ENCODE measurements around the gene ZIM2. TPM values are rescaled to one million over a fixed set of nuclear protein-coding genes. Genes with fewer than 3 reads are reported as not detected.

Gene ZIM2
- total and polyA plus RNA-seq, 2 donors (not counting 1 experiment from before 2014, with no cell fraction given) = not detected

DNA sequence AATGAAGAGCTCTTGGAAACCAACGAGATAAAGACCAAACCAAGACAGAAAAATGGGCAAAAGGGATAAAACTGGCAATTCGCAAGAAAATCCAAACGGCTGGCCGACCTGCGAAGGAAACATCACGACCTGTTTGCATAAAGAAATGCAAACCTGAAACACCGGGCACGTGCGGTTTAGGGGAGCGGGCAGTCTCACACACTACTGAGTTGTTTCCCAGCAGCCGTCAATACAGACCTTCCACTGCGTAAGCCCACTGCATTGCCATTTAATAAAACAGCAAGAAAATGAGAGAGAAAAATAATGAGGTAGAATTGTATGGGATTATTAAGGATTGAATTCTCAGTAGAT, 642 bp upstream of the ZIM2 start:
- H3K4me1 Mint-ChIP-seq = no peaks in the 10 kb centered on the region
- peaks cover 0 to 44% (median 17%) of the 10 kb centered on the region in 3 donors for H3K9me3 ChIP-seq (ENCODE audit: control extremely low read depth in 1 of 3, control insufficient read depth in 2 of 3, insufficient read depth in 1 of 3, low read length in 2 of 3)
- CTCF ChIA-PET = no interaction called here
- H2AFZ ChIP-seq (ENCODE audit: insufficient read depth, low read depth, low read length, poor library complexity, severe bottlenecking) = no peak overlapping the region
- H3K27ac Mint-ChIP-seq = no peak overlapping the region
- H3K9ac ChIP-seq (ENCODE audit: low read length) = no peak overlapping the region
- H3K36me3 ChIP-seq (replicated peaks in 1 of 2; ENCODE audit: control extremely low read depth in 1 of 2, control insufficient read depth in 1 of 2, extremely low read depth in 1 of 2, insufficient read depth in 2 of 2, low read length in 1 of 2) = no peaks in the 10 kb centered on the region
- H3K27me3 Mint-ChIP-seq = peaks cover 13% of the 10 kb centered on the region
- DNase-seq = no peak
- H3K4me3 Mint-ChIP-seq = no peak overlapping the region
- peaks cover 6% of the 10 kb centered on the region for H3K9me3 Mint-ChIP-seq (ENCODE audit: insufficient read depth)
- TF ChIP-seq, protein P1, sequence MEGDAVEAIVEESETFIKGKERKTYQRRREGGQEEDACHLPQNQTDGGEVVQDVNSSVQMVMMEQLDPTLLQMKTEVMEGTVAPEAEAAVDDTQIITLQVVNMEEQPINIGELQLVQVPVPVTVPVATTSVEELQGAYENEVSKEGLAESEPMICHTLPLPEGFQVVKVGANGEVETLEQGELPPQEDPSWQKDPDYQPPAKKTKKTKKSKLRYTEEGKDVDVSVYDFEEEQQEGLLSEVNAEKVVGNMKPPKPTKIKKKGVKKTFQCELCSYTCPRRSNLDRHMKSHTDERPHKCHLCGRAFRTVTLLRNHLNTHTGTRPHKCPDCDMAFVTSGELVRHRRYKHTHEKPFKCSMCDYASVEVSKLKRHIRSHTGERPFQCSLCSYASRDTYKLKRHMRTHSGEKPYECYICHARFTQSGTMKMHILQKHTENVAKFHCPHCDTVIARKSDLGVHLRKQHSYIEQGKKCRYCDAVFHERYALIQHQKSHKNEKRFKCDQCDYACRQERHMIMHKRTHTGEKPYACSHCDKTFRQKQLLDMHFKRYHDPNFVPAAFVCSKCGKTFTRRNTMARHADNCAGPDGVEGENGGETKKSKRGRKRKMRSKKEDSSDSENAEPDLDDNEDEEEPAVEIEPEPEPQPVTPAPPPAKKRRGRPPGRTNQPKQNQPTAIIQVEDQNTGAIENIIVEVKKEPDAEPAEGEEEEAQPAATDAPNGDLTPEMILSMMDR (IDR thresholded peaks at IDR 0.05) = no peak
- no peak for TF ChIP-seq EZH2 (IDR thresholded peaks at IDR 0.05; ENCODE audit: borderline replicate concordance, insufficient read depth, low read depth, low read length, poor library complexity, severe bottlenecking)
- H3K4me1 ChIP-seq (ENCODE audit: control insufficient read depth in 2 of 2, insufficient read depth in 2 of 2, low read length in 2 of 2) = peaks cover 0 to 10% of the 10 kb centered on the region in 2 donors
- no peak overlapping the region for H3K27ac ChIP-seq (ENCODE audit: low read length in 2 of 2)
- no peak overlapping the region for H3K4me2 ChIP-seq (replicated peaks; ENCODE audit: low read depth, low read length, poor library complexity, severe bottlenecking)
- H3K4me3 ChIP-seq (ENCODE audit: control extremely low read depth in 1 of 5, extremely low read depth in 1 of 5, insufficient read depth in 1 of 5, low read depth in 2 of 5, low read length in 4 of 5) = no peak overlapping the region
- peaks cover 0 to 37% (median 6%) of the 10 kb centered on the region in 4 experiments for H3K27me3 ChIP-seq (replicated peaks in 1 of 4; ENCODE audit: control extremely low read depth in 1 of 4, control insufficient read depth in 3 of 4, insufficient read depth in 4 of 4, low read length in 3 of 4)
- no peaks in the 10 kb centered on the region for H4K20me1 ChIP-seq (ENCODE audit: control insufficient read depth, insufficient read depth, low read length, poor library complexity, severe bottlenecking)
- intact Hi-C loops (cut with micrococcal nuclease) = no loop called here
- WGBS (ENCODE audit: insufficient coverage) = 64% methylated on average over 10 of the region's 12 CpGs
- POLR2A ChIA-PET = no interaction called here
- no peak for ATAC-seq (ENCODE audit: low read depth)
- no peaks in the 10 kb centered on the region for H3K79me2 ChIP-seq (ENCODE audit: control insufficient read depth, insufficient read depth, low read length)

DNA sequence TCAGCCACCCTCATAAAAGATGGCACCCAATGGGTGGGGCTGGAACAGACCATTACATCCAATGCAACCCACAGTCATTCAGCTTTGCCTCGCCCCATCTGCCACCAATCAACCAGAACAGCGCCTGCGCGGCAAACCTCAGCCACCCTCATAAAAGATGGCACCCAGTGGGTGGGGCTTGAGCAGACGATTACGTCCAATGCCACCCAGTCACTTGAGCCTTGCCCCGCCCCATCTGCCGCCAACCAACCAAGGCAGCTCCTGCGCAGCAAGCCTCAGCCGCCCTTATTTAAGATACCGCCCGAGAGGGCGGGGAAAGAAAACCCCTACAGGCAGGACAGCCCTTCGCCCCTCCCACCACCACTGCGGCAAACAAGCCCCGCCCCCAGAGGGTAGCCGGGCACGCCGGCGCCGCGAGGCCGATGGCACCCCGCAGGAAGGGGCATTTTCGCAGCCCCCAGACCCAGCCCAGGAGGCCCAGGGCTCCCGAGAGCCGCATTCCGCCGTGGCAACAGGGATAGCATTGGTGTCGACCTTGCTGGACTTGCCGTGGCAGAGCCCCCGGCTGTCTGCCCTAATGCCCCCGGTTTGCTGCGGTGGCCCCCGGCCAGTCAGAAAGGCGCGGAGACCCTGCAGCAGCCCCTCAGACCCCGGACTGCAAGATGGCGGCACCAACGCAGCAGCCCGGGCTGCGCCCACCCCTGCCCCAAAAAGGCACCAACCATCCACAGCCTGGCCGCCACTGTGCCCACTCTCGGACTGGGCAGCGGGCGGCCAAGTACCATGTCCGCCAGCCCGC, 675 bp downstream of the ZIM2 start:
- peaks cover 17% of the 10 kb centered on the region for H3K27me3 Mint-ChIP-seq
- no peak for DNase-seq

More for the DNA sequence above, 675 bp downstream of the ZIM2 start:
- peaks cover 0 to 10% of the 10 kb centered on the region in 2 donors for H3K4me1 ChIP-seq (ENCODE audit: control insufficient read depth in 2 of 2, insufficient read depth in 2 of 2, low read length in 2 of 2)
- peaks cover 0 to 37% (median 6%) of the 10 kb centered on the region in 4 experiments for H3K27me3 ChIP-seq (replicated peaks in 1 of 4; ENCODE audit: control extremely low read depth in 1 of 4, control insufficient read depth in 3 of 4, insufficient read depth in 4 of 4, low read length in 3 of 4)
- POLR2A ChIA-PET = no interaction called here
- H3K36me3 ChIP-seq (replicated peaks in 1 of 2; ENCODE audit: control extremely low read depth in 1 of 2, control insufficient read depth in 1 of 2, extremely low read depth in 1 of 2, insufficient read depth in 2 of 2, low read length in 1 of 2) = no peaks in the 10 kb centered on the region
- CTCF ChIA-PET = no interaction called here
- peaks cover 0 to 46% (median 17%) of the 10 kb centered on the region in 3 donors for H3K9me3 ChIP-seq (ENCODE audit: control extremely low read depth in 1 of 3, control insufficient read depth in 2 of 3, insufficient read depth in 1 of 3, low read length in 2 of 3)
- TF ChIP-seq EZH2 (IDR thresholded peaks at IDR 0.05; ENCODE audit: borderline replicate concordance, insufficient read depth, low read depth, low read length, poor library complexity, severe bottlenecking) = no peak
- TF ChIP-seq, protein P1 (IDR thresholded peaks at IDR 0.05) = no peak
- no peak overlapping the region for H3K27ac ChIP-seq (ENCODE audit: low read length in 2 of 2)
- no peaks in the 10 kb centered on the region for H3K4me1 Mint-ChIP-seq
- no peaks in the 10 kb centered on the region for H3K79me2 ChIP-seq (ENCODE audit: control insufficient read depth, insufficient read depth, low read length)
- H3K27ac Mint-ChIP-seq = no peak overlapping the region
- WGBS (ENCODE audit: insufficient coverage) = 53% methylated on average over 47 of the region's 48 CpGs
- H3K4me2 ChIP-seq (replicated peaks; ENCODE audit: low read depth, low read length, poor library complexity, severe bottlenecking) = no peak overlapping the region
- no peak overlapping the region for H3K4me3 Mint-ChIP-seq
- no peak overlapping the region for H2AFZ ChIP-seq (ENCODE audit: insufficient read depth, low read depth, low read length, poor library complexity, severe bottlenecking)
- no peaks in the 10 kb centered on the region for H4K20me1 ChIP-seq (ENCODE audit: control insufficient read depth, insufficient read depth, low read length, poor library complexity, severe bottlenecking)
- intact Hi-C loops (cut with micrococcal nuclease) = no loop called here
- no peak overlapping the region for H3K9ac ChIP-seq (ENCODE audit: low read length)
- peaks cover 15% of the 10 kb centered on the region for H3K9me3 Mint-ChIP-seq (ENCODE audit: insufficient read depth)
- H3K4me3 ChIP-seq (ENCODE audit: control extremely low read depth in 1 of 5, extremely low read depth in 1 of 5, insufficient read depth in 1 of 5, low read depth in 2 of 5, low read length in 4 of 5) = no peak overlapping the region
- ATAC-seq (ENCODE audit: low read depth) = peak; percentile 15
